GM12801 (cell line): ENCODE measurements around the gene ELOVL2.

Experiments used
- CTCF ChIP-seq: IDR thresholded peaks from one replicate; pipeline ENCODE4 v1.5.1; 2011; ENCODE audit warnings: control low read depth; ENCODE audit not compliant: insufficient read length; ENCODE audit errors: extremely low read depth

Gene ELOVL2

GRCh38 chr6:10972196-10972595 is 71.9 kb downstream of the ELOVL2 start:
- TF ChIP-seq CTCF, result no peak

DNA sequence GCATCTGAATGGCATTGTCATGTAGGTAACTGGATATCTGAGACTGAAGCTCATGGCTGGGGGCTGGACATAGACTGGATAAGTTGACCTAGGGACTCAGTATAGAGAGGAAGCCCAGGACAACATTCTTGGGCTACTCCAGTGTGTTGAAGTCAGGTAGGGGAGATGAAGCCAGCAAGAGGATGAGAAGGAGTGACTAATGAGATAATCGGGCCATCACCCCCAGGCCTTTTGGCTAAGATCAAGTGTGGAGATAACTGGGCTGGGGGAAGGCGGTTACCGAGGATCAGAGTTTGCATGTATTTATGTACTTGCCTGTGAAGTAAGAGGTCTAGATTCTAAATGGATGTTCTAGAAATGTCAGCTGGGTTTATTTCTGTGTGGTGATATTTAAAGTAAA is 73.4 kb downstream of the ELOVL2 start:
- no peak for TF ChIP-seq CTCF

GRCh38 chr6:10968776-10969175 is 75.3 kb downstream of the ELOVL2 start:
- TF ChIP-seq CTCF, result no peak

GRCh38 chr6:10964684-10965083 is 79.4 kb downstream of the ELOVL2 start:
- TF ChIP-seq CTCF, result no peak

DNA sequence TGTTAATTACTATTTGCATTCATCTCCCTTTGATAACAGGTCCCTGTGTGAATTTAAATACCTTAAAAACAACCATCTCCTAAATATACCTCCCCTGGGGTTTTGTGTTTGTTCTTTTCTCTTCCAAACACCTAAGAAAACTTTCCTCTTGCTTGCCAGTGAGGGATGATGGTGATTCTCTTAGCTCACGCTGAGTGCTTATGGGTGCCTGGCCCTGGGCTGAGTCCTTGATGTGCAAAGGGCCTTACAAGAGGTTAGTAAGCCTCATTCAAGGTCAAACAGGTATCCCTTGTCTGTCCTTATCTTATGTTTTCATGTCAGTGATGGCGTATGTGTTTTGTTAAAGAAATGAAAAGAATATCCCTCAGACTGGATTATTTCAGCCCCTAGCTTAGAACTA is 81.0 kb downstream of the ELOVL2 start:
- TF ChIP-seq CTCF, result no peak

DNA sequence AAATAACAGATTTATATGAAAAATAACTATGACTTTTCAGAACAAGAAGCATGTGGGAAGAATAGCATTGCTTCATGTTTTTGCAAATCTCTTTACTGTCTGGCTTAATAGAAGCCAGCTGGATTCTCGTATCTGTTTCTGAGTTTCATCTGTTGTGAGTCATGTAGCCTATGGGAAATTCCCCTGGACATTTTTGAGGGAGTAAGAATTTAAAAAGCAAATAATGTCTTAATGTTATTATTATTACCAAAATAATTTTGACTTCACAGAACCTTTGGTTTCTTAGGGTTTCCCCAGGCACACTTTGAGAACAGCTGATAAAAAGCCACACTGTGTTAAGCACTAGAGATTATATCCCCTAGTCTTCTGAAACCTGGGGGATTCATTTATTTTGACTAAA is 81.4 kb downstream of the ELOVL2 start:
- TF ChIP-seq CTCF, result no peak

GRCh38 chr6:10961837-10962236 is 82.3 kb downstream of the ELOVL2 start:
- no peak for TF ChIP-seq CTCF

- no peak for TF ChIP-seq CTCF
Observed at GRCh38 chr6:10960171-10960570, 83.9 kb downstream of the ELOVL2 start.
